CD14-positive monocyte (primary cell): ENCODE measurements around the gene CDS2. TPM values are rescaled to one million over a fixed set of nuclear protein-coding genes. Genes with fewer than 3 reads are reported as not detected.

ENCODE experiments used
- DNase-seq, 3 donors: peaks; one replicate each; pipeline ENCODE4 v3.0.0-alpha.2; 2011 to 2022
- H2AFZ ChIP-seq: 2 replicates; pipeline ENCODE4 v1.6.0; 2012; ENCODE audit warnings: mild to moderate bottlenecking, low read depth, low read length, inconsistent platforms; ENCODE audit not compliant: insufficient read depth, poor library complexity, severe bottlenecking
- H3K27ac ChIP-seq, 2 donors: 1 replicate in 1 of 2; 2 replicates in 1 of 2; pipeline ENCODE4 v1.5.1; 2012 to 2013; ENCODE audit warnings: low read length in 2 of 2, control low read depth in 1 of 2, inconsistent platforms in 1 of 2, low read depth in 1 of 2, mild to moderate bottlenecking in 1 of 2
- H3K27me3 ChIP-seq, 2 donors: one replicate each; pipeline versions ENCODE4 v1.6.0 to v1.6.1; 2011 to 2013; ENCODE audit warnings: low read length in 2 of 2; ENCODE audit not compliant: control insufficient read depth in 2 of 2, insufficient read depth in 2 of 2
- H3K36me3 ChIP-seq, 2 donors: replicated peaks in 1 of 2; 1 replicate in 1 of 2; 2 replicates in 1 of 2; pipeline versions ENCODE4 v1.5.1 to v1.6.1; 2012 to 2013; ENCODE audit warnings: low read length in 2 of 2, control low read depth in 1 of 2, inconsistent platforms in 1 of 2, mild to moderate bottlenecking in 1 of 2; ENCODE audit not compliant: insufficient read depth in 2 of 2, control insufficient read depth in 1 of 2
- H3K4me1 ChIP-seq, 2 donors: 1 replicate in 1 of 2; 2 replicates in 1 of 2; pipeline versions ENCODE4 v1.5.1 to v1.6.1; 2012 to 2013; ENCODE audit warnings: low read length in 2 of 2, control low read depth in 1 of 2, inconsistent platforms in 1 of 2, mild to moderate bottlenecking in 1 of 2, moderate library complexity in 1 of 2; ENCODE audit not compliant: insufficient read depth in 2 of 2, control insufficient read depth in 1 of 2
- H3K4me2 ChIP-seq: replicated peaks from 2 replicates; pipeline ENCODE3; 2012; ENCODE audit warnings: low read length, moderate library complexity, mild to moderate bottlenecking; ENCODE audit not compliant: poor library complexity, severe bottlenecking; ENCODE audit errors: extremely low read depth
- H3K4me3 ChIP-seq, 3 experiments: fragments of 200-600 bp in 1 of 3; sonication (generic) in 1 of 3; replicated peaks in 1 of 3; 1 replicate in 2 of 3; 2 replicates in 1 of 3; pipeline ENCODE4 v1.5.1; 2011 to 2013; ENCODE audit warnings: low read length in 3 of 3, mild to moderate bottlenecking in 3 of 3, control low read depth in 2 of 3, low read depth in 2 of 3, inconsistent platforms in 1 of 3, moderate library complexity in 1 of 3
- H3K79me2 ChIP-seq: 2 replicates; pipeline ENCODE4 v1.6.0; 2012; ENCODE audit warnings: mild to moderate bottlenecking, control low read depth, inconsistent platforms, low read length, moderate library complexity; ENCODE audit not compliant: insufficient read depth
- H3K9ac ChIP-seq: 2 replicates; pipeline ENCODE4 v1.6.0; 2017; ENCODE audit warnings: low read length, mild to moderate bottlenecking; ENCODE audit not compliant: insufficient read depth, poor library complexity, severe bottlenecking
- H3K9me3 ChIP-seq, 2 donors: replicated peaks in 1 of 2; 1 replicate in 1 of 2; 2 replicates in 1 of 2; pipeline versions ENCODE4 v1.5.1 to v1.6.1; 2012 to 2013; ENCODE audit warnings: low read length in 2 of 2, control low read depth in 1 of 2; ENCODE audit not compliant: control insufficient read depth in 1 of 2, insufficient read depth in 1 of 2
- H4K20me1 ChIP-seq: 2 replicates; pipeline ENCODE4 v1.6.0; 2012; ENCODE audit warnings: mild to moderate bottlenecking, low read length, control low read depth, moderate library complexity; ENCODE audit not compliant: insufficient read depth
- H3K27ac Mint-ChIP-seq, 7 donors: one replicate each; pipeline ENCODE4 v1.8.0; 2020; ENCODE audit warnings: mild to moderate bottlenecking in 7 of 7, mixed read lengths in 7 of 7, moderate library complexity in 6 of 7, inconsistent platforms in 2 of 7
- H3K27me3 Mint-ChIP-seq, 3 donors: one replicate each; pipeline ENCODE4 v1.8.0; 2021 to 2022; ENCODE audit warnings: low read depth in 3 of 3, mild to moderate bottlenecking in 3 of 3, mixed read lengths in 3 of 3, moderate library complexity in 3 of 3, inconsistent platforms in 1 of 3
- H3K36me3 Mint-ChIP-seq, 2 donors: one replicate each; pipeline ENCODE4 v1.8.0; 2020; ENCODE audit warnings: mixed read lengths in 2 of 2, inconsistent platforms in 1 of 2, mild to moderate bottlenecking in 1 of 2
- H3K4me1 Mint-ChIP-seq: one replicate; pipeline ENCODE4 v1.8.0; 2020; ENCODE audit warnings: mild to moderate bottlenecking, mixed read lengths
- H3K4me3 Mint-ChIP-seq, 2 donors: one replicate each; pipeline ENCODE4 v1.8.0; 2020; ENCODE audit warnings: mild to moderate bottlenecking in 2 of 2, mixed read lengths in 2 of 2, moderate library complexity in 1 of 2
- H3K9me3 Mint-ChIP-seq, 7 donors: one replicate each; pipeline ENCODE4 v1.8.0; 2020 to 2022; ENCODE audit warnings: mixed read lengths in 7 of 7, mild to moderate bottlenecking in 6 of 7, moderate library complexity in 6 of 7, inconsistent platforms in 2 of 7
- WGBS: methylation state at CpG from one replicate; pipeline ENCODE4 v1.1.5; 2013; ENCODE audit warnings: missing lambda C conversion rate; ENCODE audit not compliant: insufficient coverage; 5-methylcytosine and 5-hydroxymethylcytosine counted together
- intact Hi-C, 2 donors: fragments of 100-400 bp; cut with micrococcal nuclease; formaldehyde crosslinking; loops; one replicate each; pipeline versions ENCODE4 v1.15.0 to v1.15.1; 2023
- polyA plus RNA-seq, 3 donors: library from polyadenylated mRNA; depleted of rRNA in 1 of 3; unstranded in 2 of 3; stranded (reverse) in 1 of 3; fragments of 300-500 nt in 2 of 3; fragments of >200 nt in 1 of 3; fragmentation: Illumina TruSeq in 2 of 3; gene quantifications; 1 replicate in 2 of 3; 2 replicates in 1 of 3; pipeline ENCODE4 v1.2.3, GENCODE V29; 2012 to 2021
- TF ChIP-seq, protein P1 (sequence below): fragments of 200-600 bp; IDR thresholded peaks from one replicate; pipeline ENCODE4 v1.8.0; 2022; ENCODE audit warnings: antibody characterized with exemption, mild to moderate bottlenecking

Gene CDS2
- polyA plus RNA-seq, 3 donors = 28.6 to 62.6 (median 54.4) TPM

DNA sequence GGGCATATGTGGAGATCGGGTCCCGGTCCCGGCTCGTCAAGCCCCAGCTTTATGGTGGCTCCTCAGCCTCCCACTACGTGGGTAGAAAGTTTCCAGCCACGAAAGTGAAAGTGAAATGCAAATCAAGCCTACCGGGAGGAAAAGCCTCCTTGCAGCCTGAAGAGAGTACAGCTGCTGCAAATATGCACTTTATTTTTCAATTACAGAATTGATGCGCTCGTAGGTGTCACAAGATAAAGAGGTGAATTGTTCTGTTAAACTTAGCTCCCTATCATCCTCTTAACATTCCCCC is 6.7 kb upstream of the CDS2 start:
- H3K36me3 Mint-ChIP-seq = peaks cover 9 to 15% of the 10 kb centered on the region in 2 donors
- Histone ChIP-seq H3K36me3 (peaks cover 8 to 26% of the 10 kb centered on the region in 2 donors), H3K27ac (peak overlapping the region; percentile 83 to 88), H2AFZ (peak overlapping the region; percentile 98), H3K79me2 (peaks cover 46% of the 10 kb centered on the region), H3K4me3 (peak overlapping the region; percentile 75 to 99 (median 97)), H3K4me2 (peak overlapping the region; percentile 98), H3K4me1 (peaks cover 18 to 33% of the 10 kb centered on the region in 2 donors), H3K9ac (peak overlapping the region; percentile 64), H3K9me3 (no peaks in the 10 kb centered on the region), H4K20me1 (peaks cover 13% of the 10 kb centered on the region), H3K27me3 (no peaks in the 10 kb centered on the region)
- H3K27ac Mint-ChIP-seq = peak overlapping the region; percentile 88 to 96 (median 94)
- H3K4me1 Mint-ChIP-seq = peaks cover 34% of the 10 kb centered on the region
- 0% methylated on average over 6 of the region's 9 CpGs for WGBS
- no peaks in the 10 kb centered on the region for H3K9me3 Mint-ChIP-seq
- intact Hi-C loops = no loop called here
- no peak for DNase-seq
- H3K4me3 Mint-ChIP-seq = peak overlapping the region; percentile 93 to 95
- H3K27me3 Mint-ChIP-seq = peaks cover 0 to 2% (median 0%) of the 10 kb centered on the region in 3 donors
- TF ChIP-seq, protein P1, sequence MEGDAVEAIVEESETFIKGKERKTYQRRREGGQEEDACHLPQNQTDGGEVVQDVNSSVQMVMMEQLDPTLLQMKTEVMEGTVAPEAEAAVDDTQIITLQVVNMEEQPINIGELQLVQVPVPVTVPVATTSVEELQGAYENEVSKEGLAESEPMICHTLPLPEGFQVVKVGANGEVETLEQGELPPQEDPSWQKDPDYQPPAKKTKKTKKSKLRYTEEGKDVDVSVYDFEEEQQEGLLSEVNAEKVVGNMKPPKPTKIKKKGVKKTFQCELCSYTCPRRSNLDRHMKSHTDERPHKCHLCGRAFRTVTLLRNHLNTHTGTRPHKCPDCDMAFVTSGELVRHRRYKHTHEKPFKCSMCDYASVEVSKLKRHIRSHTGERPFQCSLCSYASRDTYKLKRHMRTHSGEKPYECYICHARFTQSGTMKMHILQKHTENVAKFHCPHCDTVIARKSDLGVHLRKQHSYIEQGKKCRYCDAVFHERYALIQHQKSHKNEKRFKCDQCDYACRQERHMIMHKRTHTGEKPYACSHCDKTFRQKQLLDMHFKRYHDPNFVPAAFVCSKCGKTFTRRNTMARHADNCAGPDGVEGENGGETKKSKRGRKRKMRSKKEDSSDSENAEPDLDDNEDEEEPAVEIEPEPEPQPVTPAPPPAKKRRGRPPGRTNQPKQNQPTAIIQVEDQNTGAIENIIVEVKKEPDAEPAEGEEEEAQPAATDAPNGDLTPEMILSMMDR = no peak

DNA sequence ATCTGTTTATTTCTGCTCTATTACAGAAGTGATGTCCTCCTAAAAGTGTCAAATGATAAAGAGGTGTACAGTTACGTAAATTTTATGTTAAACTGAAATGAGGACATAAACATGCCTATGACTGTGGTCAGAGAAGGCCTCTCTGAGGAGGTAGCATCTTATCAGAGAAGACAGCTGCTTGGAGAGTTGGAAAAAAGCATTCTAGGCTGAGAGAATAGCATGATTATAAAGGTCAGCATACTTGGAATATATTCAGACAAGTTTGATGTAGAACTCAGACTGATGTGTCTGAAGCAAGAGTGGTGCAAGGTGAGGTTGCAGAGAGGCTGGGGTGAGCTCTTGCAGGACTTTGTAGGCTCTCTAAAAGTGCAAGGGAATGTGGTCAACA is 3.9 kb upstream of the CDS2 start:
- Histone ChIP-seq H4K20me1 (peaks cover 13% of the 10 kb centered on the region), H3K36me3 (no peaks in the 10 kb centered on the region), H2AFZ (no peak overlapping the region), H3K4me2 (no peak overlapping the region), H3K9me3 (no peaks in the 10 kb centered on the region), H3K9ac (no peak overlapping the region), H3K27ac (no peak overlapping the region), H3K4me1 (peaks cover 26 to 36% of the 10 kb centered on the region in 2 donors), H3K27me3 (no peaks in the 10 kb centered on the region), H3K79me2 (peaks cover 30% of the 10 kb centered on the region), H3K4me3 (no peak overlapping the region)
- DNase-seq = no peak
- Mint-ChIP-seq H3K27me3 (peaks cover 0 to 3% (median 0%) of the 10 kb centered on the region in 3 donors), H3K27ac (no peak overlapping the region), H3K36me3 (peaks cover 0 to 3% of the 10 kb centered on the region in 2 donors), H3K4me1 (peaks cover 35% of the 10 kb centered on the region), H3K4me3 (no peak overlapping the region), H3K9me3 (no peaks in the 10 kb centered on the region)
- TF ChIP-seq, protein P1 = no peak
- WGBS = 57% methylated on average over 1 of the region's 1 CpG
- intact Hi-C loops = no loop called here
